ENCODE data around the gene ADAMTSL5.

The ADAMTSL5 gene

GRCh38 chr19:1465191-1466016 lies 47.4 kb downstream of the ADAMTSL5 start:
- DNase-seq, result peak; percentile 49

GRCh38 chr19:1461862-1462261 lies 51.0 kb downstream of the ADAMTSL5 start:
- DNase-seq, result no peak

GRCh38 chr19:1460033-1460995 lies 52.5 kb downstream of the ADAMTSL5 start:
- no peak for DNase-seq

- peak; percentile 67 for DNase-seq
Measured at GRCh38 chr19:1459479-1459878, 53.3 kb downstream of the ADAMTSL5 start.

- DNase-seq, result no peak
Measured at GRCh38 chr19:1457892-1458291, 54.9 kb downstream of the ADAMTSL5 start.

- no peak for DNase-seq
Measured at GRCh38 chr19:1457031-1457739, 55.6 kb downstream of the ADAMTSL5 start.

- DNase-seq, result no peak
Measured at GRCh38 chr19:1456121-1456900, 56.5 kb downstream of the ADAMTSL5 start.

GRCh38 chr19:1455336-1456120 lies 57.3 kb downstream of the ADAMTSL5 start:
- peak; percentile 71 for DNase-seq

All from suppressor macrophage treated with lipopolysaccharide for 4 hours (primary cell).